Prostate gland (tissue), 2 donors: ENCODE results near the gene CLASRP.

ENCODE experiments used
- CTCF ChIP-seq, 4 experiments: fragments of 200-600 bp in 2 of 4; fragments of 450-650 bp in 2 of 4; sonication (generic) in 2 of 4; IDR thresholded peaks; 1 replicate in 3 of 4; 2 replicates in 1 of 4; pipeline ENCODE4 v1.5.1; 2016 to 2019; ENCODE audit warnings: antibody characterized with exemption in 4 of 4, mild to moderate bottlenecking in 2 of 4, moderate library complexity in 2 of 4
- POLR2AphosphoS5 ChIP-seq: sonication (generic); formaldehyde crosslinking; IDR thresholded peaks from one replicate; pipeline ENCODE4 v1.6.1; 2017; ENCODE audit warnings: antibody characterized with exemption

DNA sequence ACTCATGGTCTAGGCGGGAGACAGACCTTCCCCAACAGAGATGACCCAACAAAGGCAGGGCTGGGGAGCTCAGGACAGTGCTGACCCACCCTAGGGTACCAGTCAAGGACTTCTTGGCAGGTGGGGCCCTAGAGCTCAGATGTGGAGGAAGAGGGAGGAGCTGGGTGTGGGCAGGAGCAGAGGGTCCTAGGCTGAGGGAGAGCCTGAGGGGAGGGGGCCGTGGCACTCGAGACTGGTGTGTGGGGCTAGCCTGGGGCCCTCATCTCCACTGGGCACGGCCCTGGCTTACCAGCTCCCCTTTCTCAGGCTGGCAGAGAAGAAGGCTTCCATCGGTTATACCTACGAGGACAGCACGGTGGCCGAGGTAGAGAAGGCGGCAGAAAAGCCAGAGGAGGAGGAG lies 18.6 kb downstream of the CLASRP start:
- no peak for TF ChIP-seq CTCF (IDR thresholded peaks at IDR 0.05)
- TF ChIP-seq POLR2AphosphoS5: no peak
